HCT116 (cell line): ENCODE measurements around the gene MBP. TPM values are rescaled to one million over a fixed set of nuclear protein-coding genes. Genes with fewer than 3 reads are reported as not detected.

Experiments
- ATAC-seq: fragments of 200-7000 bp; cut with Tn5 transposase; 2 replicates; pipeline ENCODE4 v1.9.1; 2020; ENCODE audit warnings: mild to moderate bottlenecking, moderate library complexity
- BruUV-seq: library from RNA; stranded (reverse); fragments of 400-500 nt; replicated peaks from 2 replicates; lab custom pipeline; 2021; lab: Mats Ljungman, UMichigan
- CTCF ChIA-PET: fragments of 300-600 bp; sonication (Branson Sonifier 250); formaldehyde crosslinking; loops from one replicate; lab custom pipeline; 2021; ENCODE audit warnings: antibody characterized with exemption; lab: Charles Lee
- POLR2A ChIA-PET: fragments of 300-600, 350-600 bp; sonication (Branson Sonifier 250); formaldehyde crosslinking; loops from one replicate; lab custom pipeline; 2021; ENCODE audit warnings: antibody characterized with exemption; lab: Charles Lee
- RAD21 ChIA-PET, 2 experiments: fragments of 300-600 bp; sonication (Branson Sonifier 250); formaldehyde crosslinking; loops; one replicate each; lab custom pipeline; 2023; ENCODE audit warnings: low total read pairs in 2 of 2; ENCODE audit not compliant: uncharacterized antibody in 2 of 2, unreplicated experiment in 2 of 2, low non-redundant PET in 1 of 2; lab: Charles Lee
- DNase-seq: peaks from one replicate; pipeline ENCODE4 v3.0.0-alpha.2; 2010; ENCODE audit warnings: low read depth, low spot score
- H2AFZ ChIP-seq: fragments of 200-600 bp; shearing (Covaris generic), sonication (generic); 2 replicates; pipeline ENCODE4 v1.6.1; 2017; ENCODE audit warnings: low read depth, mixed run types, mixed read lengths, antibody characterized with exemption, low read length; ENCODE audit not compliant: poor library complexity, severe bottlenecking
- H3K27ac ChIP-seq: 2 replicates; pipeline ENCODE4 v1.5.1; 2012; ENCODE audit warnings: low read depth, low read length
- H3K27me3 ChIP-seq: fragments of 200-600 bp; sonication (generic); 2 replicates; pipeline ENCODE4 v1.6.1; 2016; ENCODE audit warnings: mixed run types, low read length, mixed read lengths; ENCODE audit not compliant: insufficient read depth
- H3K36me3 ChIP-seq, 2 experiments: fragments of 200-500 bp in 1 of 2; fragments of 200-600 bp in 1 of 2; sonication (Bioruptor generic) in 1 of 2; sonication (generic) in 1 of 2; 2 replicates each; pipeline versions ENCODE4 v1.5.1 to v1.6.1; 2014 to 2016; ENCODE audit warnings: low read length in 2 of 2, inconsistent platforms in 1 of 2, mixed read lengths in 1 of 2, mixed run types in 1 of 2; ENCODE audit not compliant: insufficient read depth in 2 of 2, control insufficient read depth in 1 of 2
- H3K4me1 ChIP-seq, 2 experiments: fragments of 200-600 bp in 1 of 2; sonication (generic) in 1 of 2; 2 replicates each; pipeline versions ENCODE4 v1.5.1 to v1.6.1; 2012 to 2017; ENCODE audit warnings: low read length in 2 of 2, inconsistent platforms in 1 of 2, mild to moderate bottlenecking in 1 of 2, mixed read lengths in 1 of 2, mixed run types in 1 of 2, moderate library complexity in 1 of 2; ENCODE audit not compliant: insufficient read depth in 2 of 2, control insufficient read depth in 1 of 2
- H3K4me2 ChIP-seq: fragments of 200-600 bp; sonication (generic); 2 replicates; pipeline ENCODE4 v1.6.1; 2017; ENCODE audit warnings: mixed run types, low read length, mixed read lengths
- H3K4me3 ChIP-seq, 2 experiments: fragments of 200-600 bp in 1 of 2; sonication (generic) in 1 of 2; replicated peaks in 1 of 2; 2 replicates each; pipeline ENCODE4 v1.5.1; 2011 to 2016; ENCODE audit warnings: low read length in 2 of 2, control low read depth in 1 of 2, low read depth in 1 of 2, mild to moderate bottlenecking in 1 of 2, mixed read lengths in 1 of 2, mixed run types in 1 of 2
- H3K79me2 ChIP-seq: fragments of 200-600 bp; sonication (generic); 2 replicates; pipeline ENCODE4 v1.6.1; 2017; ENCODE audit warnings: mild to moderate bottlenecking, mixed run types, low read length, moderate library complexity, mixed read lengths; ENCODE audit not compliant: insufficient read depth
- H3K9ac ChIP-seq: fragments of 200-600 bp; sonication (generic); 2 replicates; pipeline ENCODE4 v1.6.1; 2016; ENCODE audit warnings: low read length, mixed read lengths
- H3K9me2 ChIP-seq: fragments of 200-600 bp; sonication (generic), shearing (Covaris generic); 2 replicates; pipeline ENCODE4 v1.6.1; 2017; ENCODE audit warnings: mixed run types, mild to moderate bottlenecking, moderate library complexity; ENCODE audit not compliant: insufficient read depth
- H3K9me3 ChIP-seq, 2 experiments: fragments of 200-500 bp in 1 of 2; fragments of 200-600 bp in 1 of 2; sonication (Bioruptor generic) in 1 of 2; sonication (generic) in 1 of 2; 2 replicates each; pipeline ENCODE4 v1.6.1; 2014 to 2017; ENCODE audit warnings: low read length in 2 of 2, mixed read lengths in 2 of 2, inconsistent platforms in 1 of 2, low read depth in 1 of 2, mild to moderate bottlenecking in 1 of 2, mixed run types in 1 of 2, moderate library complexity in 1 of 2; ENCODE audit not compliant: control insufficient read depth in 1 of 2, insufficient read depth in 1 of 2
- H4K20me1 ChIP-seq: fragments of 200-600 bp; sonication (generic), shearing (Covaris generic); 2 replicates; pipeline ENCODE4 v1.6.1; 2017; ENCODE audit warnings: mixed run types, mild to moderate bottlenecking, moderate library complexity; ENCODE audit not compliant: insufficient read depth
- CBX3 ChIP-seq: IDR thresholded peaks from 2 replicates; pipeline ENCODE4 v1.6.1; 2012; ENCODE audit warnings: low read depth
- CEBPB ChIP-seq: IDR thresholded peaks from 2 replicates; pipeline ENCODE4 v1.6.1; 2012; ENCODE audit warnings: low read depth
- FOSL1 ChIP-seq: IDR thresholded peaks from 2 replicates; pipeline ENCODE4 v1.6.1; 2012; ENCODE audit warnings: low read depth
- JUND ChIP-seq: IDR thresholded peaks from 2 replicates; pipeline ENCODE4 v1.6.1; 2012
- POLR2AphosphoS5 ChIP-seq: IDR thresholded peaks from 2 replicates; pipeline ENCODE4 v1.6.1; 2011; ENCODE audit warnings: mild to moderate bottlenecking, low read depth, low read length, moderate library complexity
- SP1 ChIP-seq: IDR thresholded peaks from 2 replicates; pipeline ENCODE4 v1.6.1; 2012; ENCODE audit warnings: low read depth
- SRF ChIP-seq: IDR thresholded peaks from 2 replicates; pipeline ENCODE4 v1.6.1; 2012; ENCODE audit warnings: low read depth
- ZBTB33 ChIP-seq: IDR thresholded peaks from 2 replicates; pipeline ENCODE4 v1.6.1; 2011; ENCODE audit warnings: mild to moderate bottlenecking, low read length, moderate library complexity; ENCODE audit not compliant: insufficient replicate concordance; ENCODE audit errors: extremely low read depth
- ZFX ChIP-seq: fragments of 450-650 bp; IDR thresholded peaks from 2 replicates; pipeline ENCODE4 v1.6.1; 2017
- intact Hi-C: fragments of 100-400 bp; cut with micrococcal nuclease; formaldehyde crosslinking; loops from 2 replicates; pipeline ENCODE4 v1.10.0; 2022
- total RNA-seq: library from RNA; stranded (reverse); gene quantifications from one replicate; pipeline ENCODE4 v1.2.1, GENCODE V29; 2021; ENCODE audit not compliant: unreplicated experiment
- TF ChIP-seq, protein P1 (sequence below): IDR thresholded peaks from 2 replicates; pipeline ENCODE4 v1.6.1; 2012

Gene MBP
- total RNA-seq, 1 experiment from 2014 or later, result 34.9 TPM

- TF ChIP-seq ZFX, result no peak
- TF ChIP-seq SP1, result no peak
- TF ChIP-seq FOSL1, result no peak
- Histone ChIP-seq H3K27ac (no peak overlapping the region), H3K36me3 (peaks cover 0 to 13% of the 10 kb centered on the region in 2 experiments; a peak in 1 of 4 replicates), H3K4me1 (peaks cover 47 to 65% of the 10 kb centered on the region in 2 experiments), H3K4me3 (no peak overlapping the region), H3K27me3 (no peaks in the 10 kb centered on the region), H3K9me2 (no peaks in the 10 kb centered on the region), H3K4me2 (peak overlapping the region; percentile 1; the same call in 1 of the 2 replicates), H2AFZ (no peak overlapping the region), H3K9me3 (no peaks in the 10 kb centered on the region), H4K20me1 (no peaks in the 10 kb centered on the region), H3K9ac (no peak overlapping the region), H3K79me2 (peaks cover 12% of the 10 kb centered on the region; the same call in 1 of the 2 replicates)
- ChIA-PET POLR2A (no interaction called here), RAD21 (no interaction called here), CTCF (interaction anchor here (1.8 kb wide), 1 partner anchor 63 kb away, joined by 6 read pairs; no protein-coding TSS in a partner anchor)
- no TSS peak for BruUV-seq
- no peak for ATAC-seq
- no peak for DNase-seq
- intact Hi-C loops, result no loop called here
These were observed 69.3 kb downstream of the MBP start for GRCh38 chr18:77063260-77063659.

GRCh38 chr18:77062518-77063003 lies 70.0 kb downstream of the MBP start:
- no TSS peak for BruUV-seq
- no peak overlapping the region for H3K4me3 ChIP-seq
- ChIA-PET POLR2A (no interaction called here), CTCF (interaction anchor here (1.8 kb wide), 1 partner anchor 62 kb away, joined by 6 read pairs; no protein-coding TSS in a partner anchor), RAD21 (no interaction called here)
- H3K9ac ChIP-seq, result no peak overlapping the region
- TF ChIP-seq JUND (no peak), SRF (no peak), CBX3 (no peak), CEBPB (no peak), POLR2AphosphoS5 (no peak), ZBTB33 (no peak), SP1 (no peak)
- TF ChIP-seq, protein P1, sequence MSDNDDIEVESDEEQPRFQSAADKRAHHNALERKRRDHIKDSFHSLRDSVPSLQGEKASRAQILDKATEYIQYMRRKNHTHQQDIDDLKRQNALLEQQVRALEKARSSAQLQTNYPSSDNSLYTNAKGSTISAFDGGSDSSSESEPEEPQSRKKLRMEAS, result no peak
- no peaks in the 10 kb centered on the region for H3K9me2 ChIP-seq
- ATAC-seq, result no peak
- no peaks in the 10 kb centered on the region for H4K20me1 ChIP-seq
- H3K9me3 ChIP-seq, result no peaks in the 10 kb centered on the region
- peaks cover 12% of the 10 kb centered on the region; the same call in 1 of the 2 replicates for H3K79me2 ChIP-seq
- peaks cover 0 to 13% of the 10 kb centered on the region in 2 experiments; a peak in 1 of 4 replicates for H3K36me3 ChIP-seq
- intact Hi-C loops, result no loop called here
- H2AFZ ChIP-seq, result no peak overlapping the region
- H3K4me2 ChIP-seq, result peak overlapping the region; percentile 5; the same call in 1 of the 2 replicates
- no peak overlapping the region for H3K27ac ChIP-seq
- DNase-seq, result no peak
- peaks cover 40 to 58% of the 10 kb centered on the region in 2 experiments for H3K4me1 ChIP-seq
- H3K27me3 ChIP-seq, result no peaks in the 10 kb centered on the region
